ENCODE data around the gene TNIK. TPM values are rescaled to one million over a fixed set of nuclear protein-coding genes. Genes with fewer than 3 reads are reported as not detected.

The TNIK gene
- total and polyA plus RNA-seq, 10 of the 15 experiments (the other 5 are each of a cell fraction or from before 2014, with no cell fraction given) = 13.9 to 74.3 (median 48.2) TPM

GRCh38 chr3:171077261-171077660 is 382.9 kb downstream of the TNIK start:
- H3K4me3 ChIP-seq = no peak overlapping the region
- DNase-seq (ENCODE audit: low read depth, low spot score) (no peak), FAIRE-seq (no peak), ATAC-seq (no peak)
- H3K79me2 ChIP-seq (ENCODE audit: control insufficient read depth, insufficient read depth, low read length) = no peaks in the 10 kb centered on the region
- no peaks in the 10 kb centered on the region for H3K4me1 ChIP-seq (ENCODE audit: control insufficient read depth, insufficient read depth, low read length)
- H3K27ac ChIP-seq (ENCODE audit: control insufficient read depth, insufficient read depth) = no peak overlapping the region
- ChIA-PET CTCF (no interaction called here), SMC1A (ENCODE audit: uncharacterized antibody, unreplicated experiment) (interaction anchor here (1.1 to 1.6 kb wide), 2 partner anchors 16 to 29 kb away, joined by 3 to 5 read pairs; no protein-coding TSS in a partner anchor), POLR2A (no interaction called here), RAD21 (ENCODE audit: unreplicated experiment) (interaction anchor here (0.6 kb wide), 1 partner anchor 171 kb away, joined by 4 read pairs; no protein-coding TSS in a partner anchor)
- no peaks in the 10 kb centered on the region for H3K9me3 ChIP-seq (replicated peaks; ENCODE audit: control insufficient read depth, insufficient read depth, low read length)
- 83% methylated on average over 2 of the region's 2 CpGs for WGBS (ENCODE audit: insufficient coverage, insufficient replicate concordance, low lambda C conversion rate, missing lambda C conversion rate)
- TF ChIP-seq CEBPB (IDR thresholded peaks at IDR 0.05; ENCODE audit: borderline replicate concordance in 1 of 2, low read depth in 2 of 2, low read length in 2 of 2) = no peak
- no peak for TF ChIP-seq MEF2A (IDR thresholded peaks at IDR 0.05; ENCODE audit: insufficient read depth, low read depth, low read length)
- no peak for TF ChIP-seq NR2C1 (IDR thresholded peaks at IDR 0.05)
- TF ChIP-seq HSF1 (IDR thresholded peaks at IDR 0.05; ENCODE audit: low read depth, low read length) = no peak
- TF ChIP-seq WRNIP1 (IDR thresholded peaks at IDR 0.05; ENCODE audit: borderline replicate concordance, low read depth, low read length) = no peak
- no peak for TF ChIP-seq PAX5 (IDR thresholded peaks at IDR 0.05; ENCODE audit: borderline replicate concordance, low read depth, low read length)
- TF ChIP-seq CEBPZ (IDR thresholded peaks at IDR 0.05; ENCODE audit: low read depth, low read length) = no peak
- TF ChIP-seq ESRRA (IDR thresholded peaks at IDR 0.05; ENCODE audit: low read length) = no peak
- TF ChIP-seq SUPT20H (IDR thresholded peaks at IDR 0.05; ENCODE audit: borderline replicate concordance, control insufficient read depth, low read depth, low read length) = no peak
- no peak for TF ChIP-seq BCL11A (IDR thresholded peaks at IDR 0.05; ENCODE audit: low read depth, low read length)
- TF ChIP-seq MAX (IDR thresholded peaks at IDR 0.05; ENCODE audit: low read depth, low read length) = no peak
- H2AFZ ChIP-seq (ENCODE audit: control insufficient read depth, low read depth, low read length) = no peak overlapping the region
- H3K27me3 ChIP-seq (replicated peaks in 1 of 2; ENCODE audit: control insufficient read depth in 2 of 2, insufficient read depth in 2 of 2, low read length in 1 of 2) = no peaks in the 10 kb centered on the region
- no peaks in the 10 kb centered on the region for H4K20me1 ChIP-seq (ENCODE audit: control insufficient read depth, insufficient read depth)
- H3K4me2 ChIP-seq (ENCODE audit: control insufficient read depth, insufficient read depth) = no peak overlapping the region
- H3K9ac ChIP-seq (ENCODE audit: control insufficient read depth, insufficient read depth, low read length) = no peak overlapping the region
- peaks cover 4 to 40% of the 10 kb centered on the region in 2 experiments for H3K36me3 ChIP-seq (ENCODE audit: control insufficient read depth in 2 of 2, insufficient read depth in 2 of 2, low read length in 1 of 2)
- in situ Hi-C loops (cut with MboI) (no loop called here), intact Hi-C loops (cut with micrococcal nuclease; ENCODE audit: unreplicated experiment) (no loop called here)
- no TSS peak for BruUV-seq (replicated peaks)

All from GM12878 (cell line).